Activated CD8-positive, alpha-beta memory T cell treated with anti-CD3 and anti-CD28 coated beads, Interleukin-2, amount 50 U/mL, for 24 hours (primary cell): ENCODE data around the gene NCL.
"Not testable (repeated sequence)": the region's sequence is repeated elsewhere in the genome, so short reads cannot be mapped to it uniquely, and the experiment has no call there.

Source experiments
- DNase-seq: peaks from one replicate; pipeline ENCODE4 v3.0.0-alpha.2; 2020; ENCODE audit errors: extremely low read depth

NCL gene

GRCh38 chr2:231430437-231430836 lies 33.8 kb downstream of the NCL start:
- DNase-seq = not testable (repeated sequence)

- DNase-seq = no peak
Observed at GRCh38 chr2:231429901-231430300, 34.4 kb downstream of the NCL start.

- no peak for DNase-seq
Observed at GRCh38 chr2:231429152-231429551, 35.1 kb downstream of the NCL start.

GRCh38 chr2:231427116-231427515 lies 37.2 kb downstream of the NCL start:
- DNase-seq = no peak

GRCh38 chr2:231425811-231426703 lies 38.2 kb downstream of the NCL start:
- DNase-seq = no peak

GRCh38 chr2:231425291-231425810 lies 38.9 kb downstream of the NCL start:
- no peak for DNase-seq

- no peak for DNase-seq
Observed at GRCh38 chr2:231423176-231423575, 41.1 kb downstream of the NCL start.

- no peak for DNase-seq
Observed at GRCh38 chr2:231422056-231422455, 42.2 kb downstream of the NCL start.

GRCh38 chr2:231421051-231421580 lies 43.2 kb downstream of the NCL start:
- DNase-seq = no peak

- no peak for DNase-seq
Observed at GRCh38 chr2:231418820-231419640, 45.3 kb downstream of the NCL start.

- no peak for DNase-seq
Observed at GRCh38 chr2:231415029-231415428, 49.3 kb downstream of the NCL start.

GRCh38 chr2:231413921-231414476 lies 50.3 kb downstream of the NCL start:
- DNase-seq = no peak

- DNase-seq = no peak
Observed at GRCh38 chr2:231413456-231413855, 50.8 kb downstream of the NCL start.

- no peak for DNase-seq
Observed at GRCh38 chr2:231412618-231412963, 51.7 kb downstream of the NCL start.

- peak; percentile 47 for DNase-seq
Observed at GRCh38 chr2:231411831-231412617, 52.3 kb downstream of the NCL start.

- DNase-seq = no peak
Observed at GRCh38 chr2:231411237-231411636, 53.0 kb downstream of the NCL start.

- DNase-seq = no peak
Observed at GRCh38 chr2:231410293-231411004, 53.8 kb downstream of the NCL start.

- DNase-seq = no peak
Observed at GRCh38 chr2:231409776-231410175, 54.5 kb downstream of the NCL start.

- not testable (repeated sequence) for DNase-seq
Observed at GRCh38 chr2:231408304-231408703, 56.0 kb downstream of the NCL start.

GRCh38 chr2:231407686-231408085 lies 56.6 kb downstream of the NCL start:
- not testable (repeated sequence) for DNase-seq
